DMS153 treated with DMSO at 0.1 percent for 48 hours (cell line): Measurements from ENCODE around the gene RSRP1.

Experiments
- DNase-seq: peaks from one replicate; lab custom pipeline; 2025; ENCODE audit not compliant: unreplicated experiment; lab: John Stamatoyannopoulos, UW

RSRP1 gene

GRCh38 chr1:25219661-25220251 is 27.5 kb downstream of the RSRP1 start:
- no peak for DNase-seq

- no peak for DNase-seq
Measured at GRCh38 chr1:25217598-25218232, 29.5 kb downstream of the RSRP1 start.

DNA sequence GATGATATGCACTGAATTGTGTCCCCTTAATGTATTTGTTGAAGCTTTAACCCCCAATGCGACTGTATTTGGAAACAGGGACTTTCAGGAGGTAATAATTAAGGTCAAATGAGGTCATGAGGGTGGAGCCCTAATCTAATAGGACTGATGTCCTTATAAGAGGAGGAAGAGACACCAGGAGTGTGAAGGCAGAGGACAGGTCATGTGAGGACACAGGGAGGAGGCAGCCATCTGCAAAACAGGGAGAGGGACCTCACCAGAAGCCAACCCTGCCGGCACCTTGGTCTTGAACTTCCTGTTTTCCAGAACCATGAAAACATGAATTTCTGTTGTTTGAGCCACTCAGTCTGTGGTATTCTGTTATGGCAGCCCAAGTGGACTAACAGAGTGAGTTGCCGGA is 30.2 kb downstream of the RSRP1 start:
- no peak for DNase-seq

- no peak for DNase-seq
Measured at GRCh38 chr1:25216123-25216522, 31.1 kb downstream of the RSRP1 start.

GRCh38 chr1:25212725-25213124 is 34.5 kb downstream of the RSRP1 start:
- DNase-seq = no peak

GRCh38 chr1:25210728-25211127 is 36.5 kb downstream of the RSRP1 start:
- no peak for DNase-seq

- no peak for DNase-seq
Measured at GRCh38 chr1:25209516-25209915, 37.7 kb downstream of the RSRP1 start.

- no peak for DNase-seq
Measured at GRCh38 chr1:25208561-25209222, 38.6 kb downstream of the RSRP1 start.

- no peak for DNase-seq
Measured at GRCh38 chr1:25208092-25208491, 39.2 kb downstream of the RSRP1 start.

DNA sequence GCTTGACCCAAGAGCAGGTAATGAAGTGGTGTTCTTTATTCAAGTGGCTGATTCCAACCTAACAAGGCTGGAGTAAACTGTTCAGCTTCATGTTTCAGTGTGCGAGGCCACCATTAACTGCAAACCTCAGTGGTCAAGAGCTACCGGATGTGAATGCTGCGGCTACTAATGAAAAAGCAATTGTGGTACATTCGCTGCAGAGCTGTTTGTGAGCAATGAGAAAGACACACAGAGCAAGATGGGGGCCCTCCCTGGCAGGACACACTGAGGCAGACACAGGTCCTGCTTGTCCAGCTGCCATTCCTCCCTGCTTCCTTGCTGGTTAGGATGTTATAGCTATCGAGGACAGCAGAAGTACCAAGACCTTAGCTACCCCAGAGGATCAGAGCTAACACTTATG is 41.1 kb downstream of the RSRP1 start:
- no peak for DNase-seq

DNA sequence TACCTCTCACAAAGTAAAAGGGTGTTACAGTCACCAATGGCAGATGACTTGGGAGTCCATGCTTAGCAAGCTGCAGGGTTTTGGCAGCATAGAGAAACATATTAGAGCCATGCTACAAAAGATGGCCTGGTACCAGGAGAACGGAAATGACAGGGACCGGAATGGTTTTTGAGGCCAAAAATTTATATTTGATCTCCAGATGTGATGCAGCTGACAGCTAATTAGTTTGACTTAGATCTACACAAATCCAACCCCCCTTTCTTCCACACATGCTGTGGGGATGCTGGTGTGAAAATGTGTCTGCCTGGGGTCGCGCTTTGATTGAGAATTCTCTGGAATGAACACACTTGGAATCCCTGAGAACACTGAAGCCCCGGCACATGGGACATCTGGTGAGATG is 41.5 kb downstream of the RSRP1 start:
- DNase-seq = no peak

DNA sequence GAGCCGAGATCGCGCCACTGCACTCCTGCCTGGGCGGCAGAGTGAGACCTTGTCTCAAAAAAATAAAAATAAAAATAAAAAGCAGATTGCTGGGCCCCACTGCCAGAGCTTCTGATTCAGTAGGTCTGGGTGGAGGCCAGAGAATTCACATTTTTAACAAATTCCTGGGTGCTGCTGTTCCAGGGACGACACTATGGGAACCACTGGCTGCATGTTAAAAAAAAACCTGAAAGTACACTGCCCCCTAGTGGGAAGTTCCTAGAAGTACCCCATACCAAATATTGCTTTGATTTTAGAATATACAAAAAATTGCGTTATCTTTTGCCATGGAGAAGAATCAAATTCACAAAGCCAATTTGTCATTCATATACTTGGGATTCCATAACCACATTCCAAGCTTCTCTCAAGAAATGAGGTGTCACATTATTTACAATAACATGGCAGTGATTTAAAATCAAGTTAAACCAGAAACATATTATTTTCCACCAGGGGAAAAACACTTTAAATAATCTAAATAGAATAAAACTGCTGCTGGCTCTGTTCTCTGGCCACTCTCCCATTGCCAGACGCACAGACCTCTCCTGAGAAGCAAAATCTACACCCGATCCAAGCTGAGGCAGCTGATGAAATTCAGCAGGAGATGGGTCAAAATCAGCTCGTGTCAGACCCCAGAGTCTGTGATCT is 42.3 kb downstream of the RSRP1 start:
- peak; percentile 35 for DNase-seq

GRCh38 chr1:25201006-25201405 is 46.2 kb downstream of the RSRP1 start:
- no peak for DNase-seq

- DNase-seq = no peak
Measured at GRCh38 chr1:25199819-25200620, 47.2 kb downstream of the RSRP1 start.

DNA sequence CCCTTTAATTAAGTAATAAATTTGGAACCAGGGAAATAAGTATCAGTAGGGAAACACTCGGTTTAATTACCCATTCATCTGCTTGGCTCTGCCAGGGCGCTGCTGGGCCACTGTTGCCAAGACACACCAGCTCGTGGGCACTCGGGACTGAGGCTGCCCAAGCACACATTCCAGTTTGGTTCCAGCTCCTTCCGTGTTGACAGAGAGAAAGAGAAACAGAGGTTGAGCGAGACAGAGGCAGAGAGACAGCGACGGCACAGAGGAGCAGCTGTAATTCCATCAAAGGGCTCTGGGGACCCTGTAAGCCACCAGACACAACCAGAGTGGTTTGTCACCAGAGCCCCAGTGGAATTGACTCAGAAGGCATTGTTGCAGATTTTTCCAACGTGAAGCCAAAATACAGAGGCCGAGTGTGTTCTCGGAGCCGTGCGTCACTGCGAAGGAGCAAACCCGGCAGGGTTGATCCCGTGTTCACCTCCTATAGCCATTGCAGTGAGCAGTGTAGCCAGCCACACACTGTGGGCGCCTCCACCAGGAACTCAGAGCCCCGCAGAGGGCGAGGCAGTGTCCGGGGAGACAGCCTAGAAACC is 48.5 kb downstream of the RSRP1 start:
- DNase-seq = peak; percentile 64

DNA sequence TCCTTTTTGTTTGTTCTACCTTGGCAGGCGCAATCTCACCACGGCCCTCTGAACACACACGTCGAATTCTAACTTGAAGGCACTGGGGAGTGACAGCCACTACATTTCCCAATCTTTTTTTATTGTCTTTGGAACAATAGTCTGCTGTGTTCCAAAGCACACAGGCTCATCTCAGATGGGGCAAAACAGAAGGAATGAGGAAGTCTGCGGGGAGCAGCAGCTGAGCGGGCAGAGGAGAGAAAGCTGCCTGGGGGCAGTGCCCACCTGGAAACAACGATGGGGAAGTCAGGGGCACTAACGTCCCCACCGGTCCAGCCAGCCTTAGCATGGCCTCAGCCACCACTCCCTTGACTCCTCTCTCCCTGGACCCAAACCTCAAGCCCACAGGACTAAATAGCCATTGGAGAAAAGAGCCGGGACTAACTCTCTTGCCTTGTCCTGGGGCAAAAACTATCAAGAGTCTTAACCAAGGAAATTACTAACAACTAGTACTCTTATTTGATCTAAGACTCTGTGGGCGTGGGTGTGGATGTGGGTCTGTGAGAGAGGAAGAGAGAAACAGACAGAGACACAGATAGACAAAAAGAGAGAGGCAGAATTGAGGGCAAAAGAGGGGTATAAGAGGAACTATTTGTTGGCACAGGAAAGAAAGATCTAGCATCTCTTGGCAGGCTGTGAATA is 49.1 kb downstream of the RSRP1 start:
- peak; percentile 64 for DNase-seq

DNA sequence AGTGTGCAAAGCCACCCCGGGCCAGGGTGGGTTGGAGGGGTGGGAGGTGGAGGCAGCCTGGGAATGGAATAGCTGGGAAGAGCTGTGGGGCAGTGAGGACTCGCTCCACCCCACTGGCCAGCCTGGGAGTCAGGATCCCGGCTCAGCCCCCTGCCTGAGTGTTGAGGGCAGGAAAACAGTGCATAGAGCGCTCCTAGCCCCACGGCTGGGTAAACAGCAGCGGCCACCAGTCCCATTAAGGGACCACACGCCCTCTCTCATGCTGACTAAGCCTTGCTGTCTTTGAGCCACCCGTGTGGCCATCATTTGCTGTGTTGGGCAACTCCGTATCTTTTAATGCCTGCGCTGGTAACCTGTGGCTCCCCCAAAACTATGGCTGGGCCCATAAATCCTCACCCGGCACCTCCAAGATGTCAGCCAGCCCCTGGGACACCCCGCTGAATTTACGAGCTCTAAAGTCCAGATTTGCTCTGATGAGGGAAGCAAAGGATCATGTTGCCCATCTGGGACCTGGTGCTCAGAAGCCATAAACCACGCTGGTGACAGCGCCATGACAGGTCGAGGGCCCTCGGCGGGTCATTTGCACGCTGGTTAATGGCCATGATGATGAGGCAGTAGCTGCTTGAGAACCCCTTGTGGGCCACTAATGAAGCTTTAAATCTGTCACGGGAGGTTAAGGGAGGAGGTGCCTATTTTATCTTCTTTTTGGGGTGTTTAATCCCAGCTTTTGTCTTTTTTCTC is 49.8 kb downstream of the RSRP1 start:
- DNase-seq = peak; percentile 63

DNA sequence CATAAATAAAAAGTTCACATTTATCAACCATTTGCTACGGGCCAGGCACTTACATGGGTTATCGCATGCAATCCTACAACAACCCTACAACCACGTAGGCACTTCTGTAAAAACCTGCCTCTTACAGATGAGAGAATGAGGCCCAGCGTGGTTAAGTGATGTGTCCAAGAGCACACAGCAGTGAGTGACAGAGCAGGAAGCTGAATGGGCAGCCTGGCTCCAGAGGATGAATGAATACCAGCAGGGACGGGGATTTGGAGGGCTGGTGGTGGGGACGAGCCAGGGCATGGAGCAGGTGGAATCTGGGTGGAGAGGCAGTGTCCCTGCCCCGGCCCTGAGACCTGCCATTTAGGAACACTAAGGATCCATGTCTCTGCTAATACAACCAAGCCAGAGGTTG is 50.4 kb downstream of the RSRP1 start:
- no peak for DNase-seq

DNA sequence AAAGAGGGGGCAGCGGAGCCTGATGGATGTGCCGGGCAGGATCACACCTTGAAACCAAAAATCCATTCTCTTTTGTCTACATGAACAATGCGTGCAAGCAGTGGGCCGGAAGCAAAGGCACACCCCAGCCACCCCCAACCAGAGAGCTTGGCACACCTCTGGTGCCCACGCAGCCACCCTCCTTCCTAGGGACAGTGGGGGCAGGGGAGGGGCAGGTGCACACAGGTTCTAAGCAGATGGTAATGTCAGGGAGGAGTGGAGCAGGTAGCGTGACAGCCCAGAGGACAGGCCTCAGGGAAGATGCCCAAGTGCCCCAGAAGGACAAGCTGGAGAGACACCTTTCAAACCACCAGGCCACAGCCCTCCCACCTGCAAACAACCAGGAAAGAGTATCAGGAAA is 51.4 kb downstream of the RSRP1 start:
- DNase-seq = peak; percentile 88
